Adrenal gland (tissue), 5 donors: Measurements from ENCODE around the gene OR5C1.
"Not testable (repeated sequence)": the region's sequence is repeated elsewhere in the genome, so short reads cannot be mapped to it uniquely, and the experiment has no call there.

ENCODE experiments used
- CTCF ChIP-seq, 6 experiments: fragments of 450-650 bp in 4 of 6; fragments of 200-600 bp in 2 of 6; sonication (generic) in 1 of 6; IDR thresholded peaks; 1 replicate in 5 of 6; 2 replicates in 1 of 6; pipeline versions ENCODE4 v1.5.1 to v1.8.0; 2016 to 2021; ENCODE audit warnings: antibody characterized with exemption in 6 of 6, mild to moderate bottlenecking in 2 of 6, moderate library complexity in 1 of 6
- POLR2A ChIP-seq, 2 donors: fragments of 450-650 bp; IDR thresholded peaks; one replicate each; pipeline ENCODE4 v1.6.1; 2017; ENCODE audit warnings: antibody characterized with exemption in 2 of 2, mild to moderate bottlenecking in 2 of 2, moderate library complexity in 1 of 2
- donor health status: DM: no; HTN: no; CAD: no.

GRCh38 chr9:122828965-122829284 is 40.2 kb downstream of the OR5C1 start:
- not testable (repeated sequence) for TF ChIP-seq CTCF, POLR2A (IDR thresholded peaks at IDR 0.05)
